PFSK-1 (cell line): ENCODE measurements around the gene DET1.

Experiments
- POLR2AphosphoS5 ChIP-seq: IDR thresholded peaks from 2 replicates; pipeline ENCODE4 v1.6.1; 2012; ENCODE audit warnings: low read depth, mild to moderate bottlenecking, control low read depth, low read length, moderate library complexity
- SIN3A ChIP-seq: IDR thresholded peaks from 2 replicates; pipeline ENCODE4 v1.6.1; 2012; ENCODE audit warnings: mild to moderate bottlenecking, low read length, moderate library complexity, borderline replicate concordance; ENCODE audit not compliant: insufficient read depth
- TAF1 ChIP-seq: IDR thresholded peaks from 2 replicates; pipeline ENCODE4 v1.6.1; 2012; ENCODE audit warnings: low read length, control low read depth, borderline replicate concordance; ENCODE audit not compliant: insufficient read depth
- TF ChIP-seq, protein P1 (sequence below), 2 experiments: IDR thresholded peaks; 2 replicates each; pipeline versions ENCODE4 v1.6.1 to v1.8.0; 2011 to 2012; ENCODE audit warnings: low read depth in 2 of 2, low read length in 2 of 2, control low read depth in 1 of 2, inconsistent platforms in 1 of 2, mild to moderate bottlenecking in 1 of 2, moderate library complexity in 1 of 2; ENCODE audit not compliant: insufficient read depth in 1 of 2

DNA sequence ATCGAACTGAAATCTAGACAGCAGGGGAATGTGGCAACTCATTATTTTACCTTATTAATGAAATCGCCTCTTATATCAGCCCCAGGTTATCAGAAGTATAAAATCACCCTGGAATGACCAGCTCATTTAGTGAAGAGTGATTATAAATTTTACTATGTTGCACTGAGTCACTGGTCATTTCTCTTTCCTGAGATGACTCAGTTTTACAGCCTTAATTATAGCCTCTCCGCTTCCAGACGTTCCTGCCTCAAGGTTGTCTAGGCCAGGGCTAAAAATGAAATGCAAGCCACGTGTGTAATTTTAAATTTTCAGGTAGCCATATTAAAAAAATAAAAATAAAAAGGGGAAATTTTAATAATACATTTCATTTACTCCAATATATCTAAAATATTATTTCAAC lies 33.3 kb downstream of the DET1 start:
- TF ChIP-seq POLR2AphosphoS5 (no peak), SIN3A (no peak), TAF1 (no peak)
- TF ChIP-seq, protein P1, sequence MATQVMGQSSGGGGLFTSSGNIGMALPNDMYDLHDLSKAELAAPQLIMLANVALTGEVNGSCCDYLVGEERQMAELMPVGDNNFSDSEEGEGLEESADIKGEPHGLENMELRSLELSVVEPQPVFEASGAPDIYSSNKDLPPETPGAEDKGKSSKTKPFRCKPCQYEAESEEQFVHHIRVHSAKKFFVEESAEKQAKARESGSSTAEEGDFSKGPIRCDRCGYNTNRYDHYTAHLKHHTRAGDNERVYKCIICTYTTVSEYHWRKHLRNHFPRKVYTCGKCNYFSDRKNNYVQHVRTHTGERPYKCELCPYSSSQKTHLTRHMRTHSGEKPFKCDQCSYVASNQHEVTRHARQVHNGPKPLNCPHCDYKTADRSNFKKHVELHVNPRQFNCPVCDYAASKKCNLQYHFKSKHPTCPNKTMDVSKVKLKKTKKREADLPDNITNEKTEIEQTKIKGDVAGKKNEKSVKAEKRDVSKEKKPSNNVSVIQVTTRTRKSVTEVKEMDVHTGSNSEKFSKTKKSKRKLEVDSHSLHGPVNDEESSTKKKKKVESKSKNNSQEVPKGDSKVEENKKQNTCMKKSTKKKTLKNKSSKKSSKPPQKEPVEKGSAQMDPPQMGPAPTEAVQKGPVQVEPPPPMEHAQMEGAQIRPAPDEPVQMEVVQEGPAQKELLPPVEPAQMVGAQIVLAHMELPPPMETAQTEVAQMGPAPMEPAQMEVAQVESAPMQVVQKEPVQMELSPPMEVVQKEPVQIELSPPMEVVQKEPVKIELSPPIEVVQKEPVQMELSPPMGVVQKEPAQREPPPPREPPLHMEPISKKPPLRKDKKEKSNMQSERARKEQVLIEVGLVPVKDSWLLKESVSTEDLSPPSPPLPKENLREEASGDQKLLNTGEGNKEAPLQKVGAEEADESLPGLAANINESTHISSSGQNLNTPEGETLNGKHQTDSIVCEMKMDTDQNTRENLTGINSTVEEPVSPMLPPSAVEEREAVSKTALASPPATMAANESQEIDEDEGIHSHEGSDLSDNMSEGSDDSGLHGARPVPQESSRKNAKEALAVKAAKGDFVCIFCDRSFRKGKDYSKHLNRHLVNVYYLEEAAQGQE (IDR thresholded peaks at IDR 0.05; ENCODE audit: insufficient read depth in 1 of 2, low read depth in 2 of 2, low read length in 2 of 2), result no peak
